Neural crest cell (in vitro differentiated cells): ENCODE results near the gene CCNI2. TPM values are rescaled to one million over a fixed set of nuclear protein-coding genes. Genes with fewer than 3 reads are reported as not detected.

Experiments
- DNase-seq: peaks from one replicate; pipeline ENCODE4 v3.0.0; 2021; ENCODE audit warnings: low read depth, mixed read lengths, low spot score
- H3K27ac Mint-ChIP-seq: one replicate; pipeline ENCODE4 v1.8.0; 2021; ENCODE audit warnings: mild to moderate bottlenecking, mixed read lengths; ENCODE audit not compliant: unreplicated experiment
- H3K27me3 Mint-ChIP-seq: 2 replicates; pipeline ENCODE4 v1.8.0; 2021; ENCODE audit warnings: low read depth, mild to moderate bottlenecking, mixed read lengths
- H3K36me3 Mint-ChIP-seq: 2 replicates; pipeline ENCODE4 v1.8.0; 2021; ENCODE audit warnings: low read depth, mild to moderate bottlenecking, mixed read lengths
- H3K4me1 Mint-ChIP-seq: 2 replicates; pipeline ENCODE4 v1.8.0; 2021; ENCODE audit warnings: mixed read lengths
- H3K4me3 Mint-ChIP-seq: one replicate; pipeline ENCODE4 v1.8.0; 2021; ENCODE audit warnings: mild to moderate bottlenecking, mixed read lengths
- H3K9me3 Mint-ChIP-seq: 2 replicates; pipeline ENCODE4 v1.8.0; 2021; ENCODE audit warnings: mixed read lengths
- CTCF ChIP-seq: fragments of 200-600 bp; sonication (generic); conservative IDR thresholded peaks from 2 replicates; pipeline ENCODE4 v1.5.0; 2021; ENCODE audit warnings: antibody characterized with exemption, mild to moderate bottlenecking
- total RNA-seq: library from RNA; stranded (reverse); gene quantifications from 2 replicates; pipeline ENCODE4 v1.2.1, GENCODE V29; 2021

The CCNI2 gene
- total RNA-seq, 1 donor from 2014 or later, result not detected

DNA sequence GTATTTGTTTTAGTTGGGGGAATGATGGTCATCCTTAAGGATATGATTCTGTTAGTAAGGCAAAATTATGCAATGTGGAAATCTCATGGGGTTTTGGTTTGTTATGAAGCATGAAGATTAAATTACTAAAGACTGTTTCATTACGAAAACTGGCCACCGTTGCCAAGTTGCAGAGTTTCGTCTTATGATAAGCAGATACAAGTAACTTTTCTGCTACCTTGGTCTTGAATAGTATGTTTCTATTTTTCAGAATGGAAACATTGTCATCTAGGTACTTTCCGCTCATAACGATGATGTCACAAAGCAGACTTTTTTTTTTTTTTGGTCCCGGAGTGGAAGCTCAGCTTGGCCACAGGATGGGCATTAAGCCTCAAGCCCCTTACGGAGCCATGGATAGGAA is 4.2 kb downstream of the CCNI2 start:
- Mint-ChIP-seq H3K36me3 (peaks cover 4% of the 10 kb centered on the region), H3K27me3 (peaks cover 46% of the 10 kb centered on the region), H3K9me3 (no peaks in the 10 kb centered on the region), H3K4me3 (no peak overlapping the region), H3K27ac (no peak overlapping the region), H3K4me1 (no peaks in the 10 kb centered on the region)
- no peak for TF ChIP-seq CTCF
- DNase-seq, result no peak

DNA sequence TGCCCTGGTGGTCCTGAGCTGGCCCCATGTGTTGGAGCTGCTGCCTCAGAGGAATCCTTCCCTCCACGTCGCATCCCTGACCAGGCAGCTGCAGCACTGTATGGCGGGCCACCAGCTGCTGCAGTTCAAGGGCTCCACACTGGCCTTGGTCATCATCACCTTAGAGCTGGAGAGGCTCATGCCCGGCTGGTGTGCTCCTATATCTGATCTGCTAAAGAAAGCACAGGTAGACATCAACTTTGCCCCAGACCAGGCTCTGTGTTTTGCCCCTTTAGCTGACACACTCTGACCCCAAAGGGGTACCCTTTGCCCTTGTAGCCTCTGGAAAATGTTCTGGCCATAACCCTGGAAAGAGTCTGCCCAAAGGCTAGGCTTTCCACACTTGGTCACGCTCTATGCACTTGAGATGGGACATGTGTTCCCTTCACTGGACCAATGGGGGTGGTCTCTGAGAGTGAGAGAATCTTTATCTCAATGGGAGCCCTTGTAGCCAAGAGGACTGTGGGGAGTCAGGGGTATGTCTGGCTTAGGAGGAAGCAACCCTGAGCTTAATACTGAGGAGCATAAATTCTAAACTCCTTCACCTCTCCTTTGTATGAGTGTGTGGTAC is 4.8 kb downstream of the CCNI2 start:
- no peak for TF ChIP-seq CTCF
- H3K36me3 Mint-ChIP-seq, result peaks cover 4% of the 10 kb centered on the region
- no peaks in the 10 kb centered on the region for H3K9me3 Mint-ChIP-seq
- H3K4me3 Mint-ChIP-seq, result no peak overlapping the region
- H3K4me1 Mint-ChIP-seq, result no peaks in the 10 kb centered on the region
- DNase-seq, result no peak
- peaks cover 40% of the 10 kb centered on the region for H3K27me3 Mint-ChIP-seq
- H3K27ac Mint-ChIP-seq, result no peak overlapping the region

DNA sequence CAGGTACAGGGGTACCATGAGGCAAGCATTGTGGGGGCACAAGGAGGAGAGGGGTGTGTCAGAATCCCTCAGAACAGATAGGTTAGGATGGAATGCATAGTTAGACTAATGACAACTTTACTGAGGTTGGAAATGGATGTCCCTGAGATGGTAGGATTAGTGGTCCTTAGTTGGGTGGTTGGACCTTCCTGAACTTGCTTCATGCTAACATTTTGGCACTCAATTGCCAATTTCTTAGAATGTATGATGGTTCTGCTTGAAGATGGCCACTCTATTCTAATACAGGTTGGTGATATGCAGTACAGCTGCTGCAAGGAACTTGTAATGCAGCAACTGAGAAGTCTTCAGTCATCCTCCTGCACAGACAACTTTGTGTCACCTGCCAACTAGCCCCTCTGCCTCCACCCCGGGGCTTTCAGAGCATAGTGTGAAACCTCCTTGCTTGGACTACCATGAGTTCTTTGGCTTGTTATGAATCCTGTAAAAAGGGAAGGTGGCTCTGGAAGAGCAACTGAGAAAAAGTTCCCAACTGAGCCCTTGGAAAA is 5.4 kb downstream of the CCNI2 start:
- no peak for TF ChIP-seq CTCF
- no peak for DNase-seq
- Mint-ChIP-seq H3K36me3 (peaks cover 4% of the 10 kb centered on the region), H3K4me1 (no peaks in the 10 kb centered on the region), H3K27ac (no peak overlapping the region), H3K9me3 (no peaks in the 10 kb centered on the region), H3K4me3 (no peak overlapping the region), H3K27me3 (peaks cover 40% of the 10 kb centered on the region)

- Mint-ChIP-seq H3K4me1 (no peaks in the 10 kb centered on the region), H3K4me3 (no peak overlapping the region), H3K27me3 (peaks cover 34% of the 10 kb centered on the region), H3K27ac (no peak overlapping the region), H3K36me3 (peaks cover 4% of the 10 kb centered on the region), H3K9me3 (no peaks in the 10 kb centered on the region)
- DNase-seq, result no peak
- no peak for TF ChIP-seq CTCF
These were observed 6.1 kb downstream of the CCNI2 start for GRCh38 chr5:132753135-132753987.

DNA sequence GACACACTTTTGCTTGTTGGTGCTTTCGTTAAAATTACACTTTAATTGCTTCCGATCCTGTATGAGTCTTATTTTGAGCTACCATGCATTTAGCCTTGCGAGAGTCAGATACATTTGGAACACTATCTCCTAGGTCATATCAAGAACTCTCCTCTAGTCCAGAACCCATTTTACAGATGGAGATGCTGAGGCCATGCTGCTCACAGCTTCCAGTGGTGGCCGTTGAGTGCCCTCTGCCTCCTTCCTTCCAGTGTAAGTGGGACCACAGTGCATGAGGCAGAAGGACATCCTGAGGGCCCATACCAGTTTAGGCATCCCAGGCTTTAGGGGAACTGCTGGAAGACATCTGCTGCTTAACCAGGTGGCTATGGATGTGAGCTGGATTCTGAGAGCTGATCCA is 6.9 kb downstream of the CCNI2 start:
- Mint-ChIP-seq H3K27me3 (peaks cover 26% of the 10 kb centered on the region), H3K36me3 (peaks cover 4% of the 10 kb centered on the region), H3K9me3 (no peaks in the 10 kb centered on the region), H3K4me3 (no peak overlapping the region), H3K4me1 (no peaks in the 10 kb centered on the region), H3K27ac (no peak overlapping the region)
- TF ChIP-seq CTCF, result no peak
- no peak for DNase-seq
